ENCODE data around the gene BANP.
"Not testable (repeated sequence)": the region's sequence is repeated elsewhere in the genome, so short reads cannot be mapped to it uniquely, and the experiment has no call there.

The BANP gene

GRCh38 chr16:87984632-87985267, 33.5 kb downstream of the BANP start:
- Histone ChIP-seq H3K27ac (ENCODE audit: low read length) (no peak overlapping the region), H3K9ac (ENCODE audit: low read depth, low read length) (no peak overlapping the region), H4K20me1 (ENCODE audit: insufficient read depth, low read length) (0 out of 2 replicates have a peak, but pooled peaks cover 7% of the 10 kb centered on the region), H3K79me2 (ENCODE audit: insufficient read depth, low read length) (peaks cover 14% of the 10 kb centered on the region), H3K4me3 (ENCODE audit: low read depth in 1 of 2, low read length in 2 of 2) (no peak overlapping the region), H3K27me3 (ENCODE audit: insufficient read depth, low read length, poor library complexity) (no peaks in the 10 kb centered on the region), H2AFZ (ENCODE audit: low read depth, low read length) (no peak overlapping the region), H3K4me1 (ENCODE audit: insufficient read depth, low read length) (no peaks in the 10 kb centered on the region), H3K4me2 (ENCODE audit: insufficient read depth, low read length) (no peak overlapping the region), H3K36me3 (ENCODE audit: insufficient read depth, low read length) (peaks cover 69% of the 10 kb centered on the region), H3K9me3 (ENCODE audit: insufficient read depth, low read length, severe bottlenecking) (no peaks in the 10 kb centered on the region)
- TF ChIP-seq EZH2 (IDR thresholded peaks at IDR 0.05; ENCODE audit: borderline replicate concordance, low read depth, low read length, severe bottlenecking) = no peak
- no peak for TF ChIP-seq CTCF (IDR thresholded peaks at IDR 0.05; ENCODE audit: borderline replicate concordance, extremely low read depth, low read length, poor library complexity, severe bottlenecking)
- ATAC-seq (ENCODE audit: insufficient read depth, low read depth) = no peak
- no peak for DNase-seq

GRCh38 chr16:87985493-87985892, 34.3 kb downstream of the BANP start:
- H3K4me2 ChIP-seq (ENCODE audit: insufficient read depth, low read length); H4K20me1 ChIP-seq (ENCODE audit: insufficient read depth, low read length); H3K27ac ChIP-seq (ENCODE audit: low read length); H2AFZ ChIP-seq (ENCODE audit: low read depth, low read length); H3K9ac ChIP-seq (ENCODE audit: low read depth, low read length); ATAC-seq (ENCODE audit: insufficient read depth, low read depth); H3K27me3 ChIP-seq (ENCODE audit: insufficient read depth, low read length, poor library complexity); H3K4me1 ChIP-seq (ENCODE audit: insufficient read depth, low read length); H3K4me3 ChIP-seq (ENCODE audit: low read depth in 1 of 2, low read length in 2 of 2); DNase-seq; H3K9me3 ChIP-seq (ENCODE audit: insufficient read depth, low read length, severe bottlenecking): not testable (repeated sequence)
- Histone ChIP-seq H3K79me2 (ENCODE audit: insufficient read depth, low read length) (peaks cover 15% of the 10 kb centered on the region), H3K36me3 (ENCODE audit: insufficient read depth, low read length) (peaks cover 68% of the 10 kb centered on the region)

GRCh38 chr16:87986361-87986849, 35.2 kb downstream of the BANP start:
- not testable (repeated sequence) for H3K9me3 ChIP-seq (ENCODE audit: insufficient read depth, low read length, severe bottlenecking); H3K27me3 ChIP-seq (ENCODE audit: insufficient read depth, low read length, poor library complexity); H2AFZ ChIP-seq (ENCODE audit: low read depth, low read length); H3K4me3 ChIP-seq (ENCODE audit: low read depth in 1 of 2, low read length in 2 of 2); H3K4me2 ChIP-seq (ENCODE audit: insufficient read depth, low read length); DNase-seq; ATAC-seq (ENCODE audit: insufficient read depth, low read depth); H3K9ac ChIP-seq (ENCODE audit: low read depth, low read length); H3K27ac ChIP-seq (ENCODE audit: low read length); H4K20me1 ChIP-seq (ENCODE audit: insufficient read depth, low read length); H3K4me1 ChIP-seq (ENCODE audit: insufficient read depth, low read length)
- Histone ChIP-seq H3K79me2 (ENCODE audit: insufficient read depth, low read length) (peaks cover 13% of the 10 kb centered on the region), H3K36me3 (ENCODE audit: insufficient read depth, low read length) (peaks cover 60% of the 10 kb centered on the region)

- Histone ChIP-seq H4K20me1 (ENCODE audit: insufficient read depth, low read length) (peaks cover 11% of the 10 kb centered on the region; the same call in 1 of the 2 replicates), H3K36me3 (ENCODE audit: insufficient read depth, low read length) (peaks cover 43% of the 10 kb centered on the region), H3K79me2 (ENCODE audit: insufficient read depth, low read length) (peaks cover 24% of the 10 kb centered on the region)
- H3K4me1 ChIP-seq (ENCODE audit: insufficient read depth, low read length); H3K9ac ChIP-seq (ENCODE audit: low read depth, low read length); H3K27ac ChIP-seq (ENCODE audit: low read length); H3K4me2 ChIP-seq (ENCODE audit: insufficient read depth, low read length); H3K27me3 ChIP-seq (ENCODE audit: insufficient read depth, low read length, poor library complexity); ATAC-seq (ENCODE audit: insufficient read depth, low read depth); H3K9me3 ChIP-seq (ENCODE audit: insufficient read depth, low read length, severe bottlenecking); H2AFZ ChIP-seq (ENCODE audit: low read depth, low read length); H3K4me3 ChIP-seq (ENCODE audit: low read depth in 1 of 2, low read length in 2 of 2); DNase-seq: not testable (repeated sequence)
These were observed 37.4 kb downstream of the BANP start for GRCh38 chr16:87988596-87988995.

GRCh38 chr16:87990254-87990653, 39.0 kb downstream of the BANP start:
- not testable (repeated sequence) for H3K9me3 ChIP-seq (ENCODE audit: insufficient read depth, low read length, severe bottlenecking)
- peaks cover 34% of the 10 kb centered on the region for H3K36me3 ChIP-seq (ENCODE audit: insufficient read depth, low read length)

GRCh38 chr16:87992142-87992541, 40.9 kb downstream of the BANP start:
- Histone ChIP-seq H3K79me2 (ENCODE audit: insufficient read depth, low read length) (peaks cover 41% of the 10 kb centered on the region), H3K36me3 (ENCODE audit: insufficient read depth, low read length) (peaks cover 29% of the 10 kb centered on the region), H4K20me1 (ENCODE audit: insufficient read depth, low read length) (peaks cover 11% of the 10 kb centered on the region)
- not testable (repeated sequence) for H3K9ac ChIP-seq (ENCODE audit: low read depth, low read length); H2AFZ ChIP-seq (ENCODE audit: low read depth, low read length); H3K4me3 ChIP-seq (ENCODE audit: low read depth in 1 of 2, low read length in 2 of 2); DNase-seq; H3K27me3 ChIP-seq (ENCODE audit: insufficient read depth, low read length, poor library complexity); H3K4me2 ChIP-seq (ENCODE audit: insufficient read depth, low read length); H3K9me3 ChIP-seq (ENCODE audit: insufficient read depth, low read length, severe bottlenecking); H3K27ac ChIP-seq (ENCODE audit: low read length); H3K4me1 ChIP-seq (ENCODE audit: insufficient read depth, low read length); ATAC-seq (ENCODE audit: insufficient read depth, low read depth)

More at GRCh38 chr16:87990254-87990653, 39.0 kb downstream of the BANP start:
- Histone ChIP-seq H3K79me2 (ENCODE audit: insufficient read depth, low read length) (peaks cover 36% of the 10 kb centered on the region), H4K20me1 (ENCODE audit: insufficient read depth, low read length) (peaks cover 11% of the 10 kb centered on the region; the same call in 1 of the 2 replicates)
- not testable (repeated sequence) for ATAC-seq (ENCODE audit: insufficient read depth, low read depth); H2AFZ ChIP-seq (ENCODE audit: low read depth, low read length); H3K27me3 ChIP-seq (ENCODE audit: insufficient read depth, low read length, poor library complexity); H3K4me1 ChIP-seq (ENCODE audit: insufficient read depth, low read length); DNase-seq; H3K27ac ChIP-seq (ENCODE audit: low read length); H3K4me2 ChIP-seq (ENCODE audit: insufficient read depth, low read length); H3K9ac ChIP-seq (ENCODE audit: low read depth, low read length); H3K4me3 ChIP-seq (ENCODE audit: low read depth in 1 of 2, low read length in 2 of 2)
